Osteoblast (primary cell): ENCODE measurements around the gene ZNF524. TPM values are rescaled to one million over a fixed set of nuclear protein-coding genes. Genes with fewer than 3 reads are reported as not detected.

Source experiments
- DNase-seq: peaks from one replicate; pipeline ENCODE4 v3.0.0; 2011; ENCODE audit warnings: low spot score, mixed read lengths; ENCODE audit not compliant: insufficient read length; ENCODE audit errors: missing footprints
- H2AFZ ChIP-seq: 2 replicates; pipeline ENCODE4 v1.6.0; 2011; ENCODE audit warnings: mild to moderate bottlenecking, low read length
- H3K27ac ChIP-seq: 2 replicates; pipeline ENCODE4 v1.5.1; 2011; ENCODE audit warnings: mild to moderate bottlenecking, low read depth, low read length, moderate library complexity
- H3K27me3 ChIP-seq: 2 replicates; pipeline ENCODE4 v1.6.0; 2012; ENCODE audit warnings: mild to moderate bottlenecking, control low read depth, inconsistent platforms, low read length, moderate library complexity; ENCODE audit not compliant: insufficient read depth
- H3K36me3 ChIP-seq: 2 replicates; pipeline ENCODE4 v1.5.1; 2011; ENCODE audit warnings: mild to moderate bottlenecking, low read length, control low read depth, moderate library complexity; ENCODE audit not compliant: insufficient read depth
- H3K4me1 ChIP-seq: 2 replicates; pipeline ENCODE4 v1.5.1; 2011; ENCODE audit warnings: mild to moderate bottlenecking, low read length, control low read depth, moderate library complexity; ENCODE audit not compliant: insufficient read depth
- H3K4me2 ChIP-seq: 2 replicates; pipeline ENCODE4 v1.6.0; 2011; ENCODE audit warnings: mild to moderate bottlenecking, low read length; ENCODE audit not compliant: insufficient read depth
- H3K4me3 ChIP-seq: fragments of 200-600 bp; sonication (generic); 3 replicates; pipeline ENCODE4 v1.5.1; 2012; ENCODE audit warnings: mild to moderate bottlenecking, low read length, inconsistent platforms; ENCODE audit not compliant: insufficient read depth
- H3K79me2 ChIP-seq: 2 replicates; pipeline ENCODE4 v1.6.0; 2012; ENCODE audit warnings: mild to moderate bottlenecking, low read length, control low read depth, inconsistent platforms; ENCODE audit not compliant: insufficient read depth
- H3K9me3 ChIP-seq: 2 replicates; pipeline ENCODE4 v1.5.1; 2011; ENCODE audit warnings: low read depth, low read length, control low read depth
- H4K20me1 ChIP-seq: 2 replicates; pipeline ENCODE4 v1.6.0; 2012; ENCODE audit warnings: mild to moderate bottlenecking, low read length, control low read depth; ENCODE audit not compliant: insufficient read depth
- total RNA-seq: library from RNA; depleted of rRNA; stranded (reverse); fragments of >200 nt; gene quantifications from 2 replicates; pipeline ENCODE4 v1.2.3, GENCODE V29; 2012
- TF ChIP-seq, protein P1 (sequence below): IDR thresholded peaks from 2 replicates; pipeline ENCODE4 v1.5.1; 2011; ENCODE audit warnings: mild to moderate bottlenecking, low read depth, low read length, moderate library complexity; ENCODE audit errors: extremely low read depth

ZNF524 gene
- total RNA-seq, 1 donor: 11.2 TPM

DNA sequence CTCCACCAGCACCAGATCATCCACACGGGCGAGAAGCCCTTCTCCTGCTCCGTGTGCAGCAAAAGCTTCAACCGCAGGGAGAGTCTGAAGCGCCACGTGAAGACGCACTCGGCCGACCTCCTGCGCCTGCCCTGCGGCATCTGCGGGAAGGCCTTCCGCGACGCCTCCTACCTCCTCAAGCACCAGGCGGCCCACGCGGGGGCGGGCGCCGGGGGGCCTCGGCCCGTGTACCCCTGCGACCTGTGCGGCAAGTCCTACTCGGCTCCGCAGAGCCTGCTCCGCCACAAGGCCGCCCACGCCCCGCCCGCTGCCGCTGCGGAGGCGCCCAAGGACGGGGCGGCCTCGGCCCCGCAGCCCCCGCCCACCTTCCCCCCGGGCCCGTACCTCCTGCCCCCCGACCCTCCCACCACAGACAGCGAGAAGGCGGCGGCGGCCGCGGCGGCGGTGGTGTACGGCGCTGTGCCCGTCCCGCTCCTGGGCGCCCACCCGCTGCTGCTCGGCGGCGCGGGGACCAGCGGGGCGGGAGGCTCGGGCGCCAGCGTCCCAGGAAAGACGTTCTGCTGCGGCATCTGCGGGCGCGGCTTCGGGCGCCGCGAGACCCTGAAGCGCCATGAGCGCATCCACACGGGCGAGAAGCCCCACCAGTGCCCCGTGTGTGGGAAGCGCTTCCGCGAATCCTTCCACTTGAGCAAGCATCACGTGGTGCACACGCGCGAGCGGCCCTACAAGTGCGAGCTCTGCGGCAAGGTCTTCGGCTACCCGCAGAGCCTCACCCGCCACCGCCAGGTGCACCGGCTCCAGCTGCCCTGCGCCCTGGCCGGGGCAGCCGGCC lies 14.8 kb downstream of the ZNF524 start:
- Histone ChIP-seq H3K4me1 (no peaks in the 10 kb centered on the region), H4K20me1 (peaks cover 12% of the 10 kb centered on the region), H3K9me3 (peaks cover 1% of the 10 kb centered on the region), H3K4me2 (no peak overlapping the region), H2AFZ (no peak overlapping the region), H3K36me3 (peaks cover 14% of the 10 kb centered on the region), H3K79me2 (peaks cover 26% of the 10 kb centered on the region), H3K27ac (no peak overlapping the region), H3K4me3 (no peak overlapping the region), H3K27me3 (no peaks in the 10 kb centered on the region)
- TF ChIP-seq, protein P1, sequence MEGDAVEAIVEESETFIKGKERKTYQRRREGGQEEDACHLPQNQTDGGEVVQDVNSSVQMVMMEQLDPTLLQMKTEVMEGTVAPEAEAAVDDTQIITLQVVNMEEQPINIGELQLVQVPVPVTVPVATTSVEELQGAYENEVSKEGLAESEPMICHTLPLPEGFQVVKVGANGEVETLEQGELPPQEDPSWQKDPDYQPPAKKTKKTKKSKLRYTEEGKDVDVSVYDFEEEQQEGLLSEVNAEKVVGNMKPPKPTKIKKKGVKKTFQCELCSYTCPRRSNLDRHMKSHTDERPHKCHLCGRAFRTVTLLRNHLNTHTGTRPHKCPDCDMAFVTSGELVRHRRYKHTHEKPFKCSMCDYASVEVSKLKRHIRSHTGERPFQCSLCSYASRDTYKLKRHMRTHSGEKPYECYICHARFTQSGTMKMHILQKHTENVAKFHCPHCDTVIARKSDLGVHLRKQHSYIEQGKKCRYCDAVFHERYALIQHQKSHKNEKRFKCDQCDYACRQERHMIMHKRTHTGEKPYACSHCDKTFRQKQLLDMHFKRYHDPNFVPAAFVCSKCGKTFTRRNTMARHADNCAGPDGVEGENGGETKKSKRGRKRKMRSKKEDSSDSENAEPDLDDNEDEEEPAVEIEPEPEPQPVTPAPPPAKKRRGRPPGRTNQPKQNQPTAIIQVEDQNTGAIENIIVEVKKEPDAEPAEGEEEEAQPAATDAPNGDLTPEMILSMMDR: no peak
- peak; percentile 82 for DNase-seq

DNA sequence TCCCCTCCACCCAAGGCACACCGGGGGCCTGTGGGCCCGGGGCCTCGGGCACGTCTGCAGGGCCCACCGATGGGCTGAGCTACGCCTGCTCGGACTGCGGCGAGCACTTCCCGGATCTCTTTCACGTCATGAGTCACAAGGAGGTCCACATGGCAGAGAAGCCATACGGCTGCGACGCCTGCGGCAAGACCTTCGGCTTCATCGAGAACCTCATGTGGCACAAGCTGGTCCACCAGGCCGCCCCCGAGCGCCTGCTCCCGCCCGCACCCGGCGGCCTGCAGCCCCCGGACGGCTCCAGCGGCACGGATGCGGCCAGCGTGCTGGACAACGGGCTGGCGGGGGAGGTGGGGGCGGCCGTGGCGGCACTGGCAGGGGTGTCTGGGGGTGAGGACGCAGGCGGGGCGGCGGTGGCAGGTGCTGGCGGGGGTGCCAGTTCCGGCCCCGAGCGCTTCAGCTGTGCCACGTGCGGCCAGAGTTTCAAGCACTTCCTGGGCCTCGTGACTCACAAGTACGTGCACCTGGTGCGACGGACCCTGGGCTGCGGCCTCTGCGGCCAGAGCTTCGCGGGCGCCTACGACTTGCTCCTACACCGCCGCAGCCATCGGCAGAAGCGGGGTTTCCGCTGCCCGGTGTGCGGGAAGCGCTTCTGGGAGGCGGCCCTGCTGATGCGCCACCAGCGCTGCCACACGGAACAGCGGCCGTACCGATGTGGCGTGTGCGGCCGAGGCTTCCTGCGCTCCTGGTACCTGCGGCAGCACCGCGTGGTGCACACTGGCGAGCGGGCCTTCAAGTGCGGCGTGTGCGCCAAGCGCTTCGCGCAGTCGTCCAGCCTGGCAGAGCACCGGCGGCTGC lies 15.7 kb downstream of the ZNF524 start:
- H3K9me3 ChIP-seq: no peaks in the 10 kb centered on the region

GRCh38 chr19:55616395-55616875 lies 16.3 kb downstream of the ZNF524 start:
- H3K4me3 ChIP-seq: no peak overlapping the region
- no peaks in the 10 kb centered on the region for H3K9me3 ChIP-seq
- no peak overlapping the region for H3K4me2 ChIP-seq
- H3K79me2 ChIP-seq: peaks cover 13% of the 10 kb centered on the region
- peaks cover 13% of the 10 kb centered on the region for H4K20me1 ChIP-seq
- no peak overlapping the region for H2AFZ ChIP-seq
- H3K36me3 ChIP-seq: peaks cover 16% of the 10 kb centered on the region
- no peaks in the 10 kb centered on the region for H3K27me3 ChIP-seq
- H3K27ac ChIP-seq: no peak overlapping the region
- DNase-seq: peak; percentile 63
- no peaks in the 10 kb centered on the region for H3K4me1 ChIP-seq
- TF ChIP-seq, protein P1: no peak

More for the DNA sequence above, 15.7 kb downstream of the ZNF524 start:
- no peak overlapping the region for H3K4me3 ChIP-seq
- peaks cover 20% of the 10 kb centered on the region for H3K79me2 ChIP-seq
- H3K36me3 ChIP-seq: peaks cover 14% of the 10 kb centered on the region
- no peaks in the 10 kb centered on the region for H3K4me1 ChIP-seq
- DNase-seq: peak; percentile 60
- H2AFZ ChIP-seq: no peak overlapping the region
- peaks cover 13% of the 10 kb centered on the region for H4K20me1 ChIP-seq
- H3K27me3 ChIP-seq: no peaks in the 10 kb centered on the region
- H3K27ac ChIP-seq: no peak overlapping the region
- TF ChIP-seq, protein P1: no peak
- no peak overlapping the region for H3K4me2 ChIP-seq
